Posterior cingulate gyrus (tissue), 11 donors: Measurements from ENCODE around the gene GRPEL1.
"Not testable (repeated sequence)": the region's sequence is repeated elsewhere in the genome, so short reads cannot be mapped to it uniquely, and the experiment has no call there.

ENCODE experiments used
- DNase-seq, 10 donors: peaks; one replicate each; pipeline versions ENCODE4 v3.0.0 to v3.0.0-alpha.2; 2020 to 2021; ENCODE audit warnings: mixed read lengths in 3 of 10
- intact Hi-C: fragments of 100-400 bp; cut with DNase I; formaldehyde crosslinking; loops from one replicate; pipeline ENCODE4 v1.15.1; 2023

Gene GRPEL1

DNA sequence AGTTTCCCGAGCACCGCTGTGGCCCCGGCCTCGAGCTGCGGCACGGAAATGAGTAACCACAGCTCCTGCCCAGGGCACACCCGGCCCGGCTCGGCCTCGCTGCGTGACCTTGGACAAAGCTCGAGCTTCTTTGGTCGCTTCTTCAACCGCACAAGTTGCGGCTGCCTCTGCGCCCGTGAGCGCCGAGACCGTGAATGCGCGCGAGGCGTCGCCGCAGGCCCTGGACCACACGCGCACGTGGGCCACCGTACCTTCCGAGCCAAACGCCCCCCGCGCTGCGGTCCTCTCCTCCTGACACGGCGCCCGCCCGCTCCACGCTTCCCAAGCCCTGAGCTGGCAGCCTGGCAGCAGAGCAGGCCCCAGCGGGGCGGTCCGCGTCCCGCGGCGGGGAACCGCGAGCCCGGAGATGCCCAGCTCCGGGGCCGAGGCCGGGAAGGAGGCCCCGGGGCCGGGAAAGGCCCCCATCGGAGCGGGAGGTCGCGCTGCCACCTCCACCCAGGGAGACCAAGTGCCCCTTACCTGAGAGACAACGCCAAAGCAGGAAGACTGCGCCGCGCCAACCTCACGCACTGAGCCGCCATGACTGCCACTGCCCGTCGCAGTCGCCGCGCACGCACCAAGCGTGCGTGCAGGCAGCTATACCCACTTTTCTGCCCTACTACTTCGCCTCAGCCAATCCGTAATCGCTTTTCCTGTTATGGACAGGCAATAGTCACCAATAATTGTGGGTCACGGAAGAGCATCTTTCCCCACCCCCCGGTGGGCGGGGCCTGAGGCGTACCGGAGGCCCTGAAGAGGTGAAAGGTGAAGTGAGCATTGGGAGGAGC, at the start of gene GRPEL1:
Gene GRPEL1, minus strand, starts transcription at position 613 of the 827 bp plus-strand sequence. Its CDS starts 32 bp downstream, at position 581.
- intact Hi-C loops = loop anchor here (1.0 to 10.0 kb wide), 3 partner anchors 24 to 283 kb away; partner anchors contain the start of genes KIAA0232, TADA2B and TBC1D14
- DNase-seq = peak; percentile 98 to 100 (median 99)

DNA sequence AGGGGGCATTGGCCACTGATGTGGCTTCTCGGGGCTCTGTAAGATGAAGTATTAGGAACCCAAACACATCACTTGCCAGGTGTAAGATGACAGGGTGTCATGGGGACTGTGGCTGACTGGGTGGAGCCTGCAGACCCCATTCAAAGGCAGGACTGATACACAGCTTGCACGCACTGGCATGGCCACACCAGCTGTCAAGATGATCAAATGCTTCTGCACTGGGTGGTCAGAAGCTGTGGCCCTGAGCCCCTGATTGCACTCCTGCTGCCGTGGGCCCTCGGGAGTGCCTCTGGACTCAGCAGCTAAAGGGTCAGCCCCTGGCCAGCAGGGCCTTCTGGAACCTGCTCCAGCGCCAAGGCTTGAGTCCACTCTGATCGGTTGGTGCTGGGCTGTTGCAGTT, 48.8 kb upstream of the GRPEL1 start:
- intact Hi-C loops = no loop called here
- DNase-seq = peak in 1 of 10 donors; percentile 67

GRCh38 chr4:7115557-7116340, 47.9 kb upstream of the GRPEL1 start:
- intact Hi-C loops = no loop called here

DNA sequence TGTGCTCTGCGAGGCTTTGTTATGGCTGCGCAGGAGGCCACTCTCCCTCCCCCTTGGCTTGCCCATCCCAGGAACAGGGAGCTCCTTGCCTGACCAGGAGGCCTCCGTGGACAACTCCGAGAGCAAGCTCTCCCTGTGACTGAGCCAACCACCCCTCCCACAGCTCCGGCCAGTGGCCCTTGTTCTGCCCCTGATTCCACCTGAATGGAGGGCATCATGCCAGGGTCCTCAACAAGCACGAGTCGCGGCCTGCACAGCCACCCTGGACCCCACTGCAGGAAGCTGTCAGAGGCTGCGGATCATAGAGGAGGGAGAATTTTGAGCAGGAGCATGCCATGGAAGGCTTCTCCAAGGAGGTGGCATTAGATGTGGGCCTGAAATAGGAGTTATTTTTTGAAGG, 44.8 kb upstream of the GRPEL1 start:
- intact Hi-C loops = no loop called here
- DNase-seq = peak in 1 of 10 donors; percentile 47

More at GRCh38 chr4:7115557-7116340, 47.9 kb upstream of the GRPEL1 start:
- DNase-seq = peak in 3 of 10 donors; percentile 25 to 73 (median 63)

DNA sequence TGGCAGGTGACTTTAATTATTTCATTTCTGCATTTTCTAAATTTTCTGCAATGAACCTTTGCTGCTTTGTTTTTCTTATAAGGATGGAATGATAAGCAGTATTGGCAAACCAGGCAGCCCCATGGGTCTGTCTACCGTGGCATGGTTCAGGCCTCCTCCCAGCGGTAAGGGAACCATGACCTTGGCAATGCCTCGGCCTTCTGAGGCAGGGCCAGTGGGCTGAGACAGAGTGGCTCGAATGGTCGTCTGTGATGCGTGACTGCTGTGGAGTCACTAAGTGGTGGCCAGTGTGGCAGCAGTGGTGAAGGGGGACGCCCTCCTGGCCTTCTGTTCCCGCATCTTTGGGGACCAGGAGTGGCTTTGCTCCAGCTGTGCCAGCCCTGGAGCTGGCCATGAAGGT, 43.6 kb upstream of the GRPEL1 start:
- intact Hi-C loops = no loop called here
- peak in 1 of 10 donors; percentile 59 for DNase-seq

GRCh38 chr4:7110546-7110945, 42.7 kb upstream of the GRPEL1 start:
- intact Hi-C loops = no loop called here
- peak in 1 of 10 donors; percentile 14 for DNase-seq

- intact Hi-C loops = loop anchor here (10.0 kb wide), 1 partner anchor 186 kb away; no protein-coding TSS in a partner anchor
- DNase-seq = no peak
Observed at GRCh38 chr4:7109169-7109568, 41.3 kb upstream of the GRPEL1 start.

GRCh38 chr4:7108660-7109059, 40.8 kb upstream of the GRPEL1 start:
- intact Hi-C loops = loop anchor here (10.0 kb wide), 1 partner anchor 186 kb away; no protein-coding TSS in a partner anchor
- DNase-seq = peak in 2 of 10 donors; percentile 42 to 66

GRCh38 chr4:7108046-7108625, 40.3 kb upstream of the GRPEL1 start:
- intact Hi-C loops = loop anchor here (10.0 kb wide), 1 partner anchor 187 kb away; no protein-coding TSS in a partner anchor
- peak in 2 of 10 donors; percentile 34 to 60 for DNase-seq

DNA sequence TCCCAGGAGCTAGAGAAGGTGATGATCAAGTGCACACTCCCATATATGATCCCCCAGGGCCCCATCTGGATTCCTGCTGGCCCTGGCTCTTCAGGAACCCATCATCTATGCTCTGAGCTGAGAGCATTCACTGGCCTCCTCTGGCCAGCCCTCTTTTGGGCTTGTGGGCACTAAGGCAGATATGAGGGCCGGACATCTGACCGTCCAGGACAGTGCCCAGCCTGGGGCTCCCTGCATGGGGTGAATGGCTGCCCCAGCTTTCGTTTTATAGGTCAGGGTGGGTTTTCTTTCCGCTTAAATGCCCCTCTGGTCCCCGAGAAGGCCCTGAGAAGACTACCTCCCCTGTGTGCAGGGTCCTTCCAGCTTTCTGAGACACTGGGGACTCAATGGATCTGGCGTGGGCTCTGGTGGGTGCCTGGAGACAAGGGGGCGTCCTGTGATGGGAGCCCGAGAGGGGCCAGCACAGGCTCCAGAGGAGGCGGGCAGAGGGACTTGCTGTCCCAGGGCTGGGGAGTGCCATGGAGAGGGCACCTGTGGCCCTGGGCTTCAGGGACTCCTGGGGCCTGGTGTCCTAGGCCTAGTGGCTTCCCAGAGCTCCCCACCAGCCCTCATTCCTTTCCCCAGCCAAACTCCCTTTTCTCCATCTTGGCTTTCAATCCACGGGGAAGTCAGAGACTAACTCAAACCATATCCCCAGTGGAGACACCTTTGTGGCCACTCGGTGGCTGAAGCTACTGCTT, 39.5 kb upstream of the GRPEL1 start:
- peak in 2 of 10 donors; percentile 63 to 72 for DNase-seq
- intact Hi-C loops = loop anchor here (10.0 kb wide), 1 partner anchor 187 kb away; no protein-coding TSS in a partner anchor

GRCh38 chr4:7105276-7105675, 37.4 kb upstream of the GRPEL1 start:
- intact Hi-C loops = loop anchor here (10.0 kb wide), 1 partner anchor 190 kb away; no protein-coding TSS in a partner anchor
- DNase-seq = peak in 1 of 10 donors; percentile 74

GRCh38 chr4:7104366-7105031, 36.6 kb upstream of the GRPEL1 start:
- peak in 1 of 10 donors; percentile 68 for DNase-seq

DNA sequence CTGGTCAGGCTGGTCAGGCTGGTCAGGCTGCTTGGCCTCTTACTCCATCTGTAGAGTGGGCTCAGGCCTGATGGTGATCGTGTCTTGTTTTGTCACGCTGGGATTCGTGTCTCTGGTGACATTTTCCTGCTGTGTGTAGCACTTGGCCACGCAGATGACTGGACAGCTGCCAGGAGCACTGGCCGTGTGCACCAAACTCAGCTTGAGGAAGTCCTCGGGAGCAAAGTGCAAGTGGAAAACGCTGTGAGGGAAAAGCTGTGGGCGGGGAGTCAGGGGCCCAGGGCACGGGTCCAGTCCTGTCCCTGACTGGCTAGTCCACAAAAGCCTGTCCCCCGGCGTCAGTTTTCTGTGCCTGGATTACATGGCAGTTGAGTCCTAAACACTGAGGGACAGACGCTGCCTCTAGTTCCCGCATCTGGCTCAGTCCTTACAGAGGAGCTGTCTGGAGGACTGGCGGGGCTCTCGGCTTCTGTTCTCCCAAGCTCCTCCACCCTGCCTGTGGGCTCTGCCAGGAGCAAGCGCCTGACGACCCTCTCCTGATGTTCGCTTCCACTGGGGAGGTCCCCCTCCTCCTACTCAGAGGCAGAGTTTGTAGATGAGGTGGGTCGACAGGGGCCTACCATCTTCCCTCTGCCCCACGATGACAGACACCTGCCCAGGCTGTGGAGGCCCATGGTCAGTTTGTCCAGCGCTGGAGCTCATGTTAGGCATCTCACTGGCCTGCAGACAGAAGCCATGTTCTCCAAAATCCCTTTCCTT, 35.9 kb upstream of the GRPEL1 start:
- peak in 9 of 10 donors; percentile 33 to 92 (median 52) for DNase-seq
- intact Hi-C loops = loop anchor here (10.0 kb wide), 1 partner anchor 191 kb away; no protein-coding TSS in a partner anchor

More at GRCh38 chr4:7104366-7105031, 36.6 kb upstream of the GRPEL1 start:
- intact Hi-C loops = loop anchor here (10.0 kb wide), 1 partner anchor 190 kb away; no protein-coding TSS in a partner anchor

DNA sequence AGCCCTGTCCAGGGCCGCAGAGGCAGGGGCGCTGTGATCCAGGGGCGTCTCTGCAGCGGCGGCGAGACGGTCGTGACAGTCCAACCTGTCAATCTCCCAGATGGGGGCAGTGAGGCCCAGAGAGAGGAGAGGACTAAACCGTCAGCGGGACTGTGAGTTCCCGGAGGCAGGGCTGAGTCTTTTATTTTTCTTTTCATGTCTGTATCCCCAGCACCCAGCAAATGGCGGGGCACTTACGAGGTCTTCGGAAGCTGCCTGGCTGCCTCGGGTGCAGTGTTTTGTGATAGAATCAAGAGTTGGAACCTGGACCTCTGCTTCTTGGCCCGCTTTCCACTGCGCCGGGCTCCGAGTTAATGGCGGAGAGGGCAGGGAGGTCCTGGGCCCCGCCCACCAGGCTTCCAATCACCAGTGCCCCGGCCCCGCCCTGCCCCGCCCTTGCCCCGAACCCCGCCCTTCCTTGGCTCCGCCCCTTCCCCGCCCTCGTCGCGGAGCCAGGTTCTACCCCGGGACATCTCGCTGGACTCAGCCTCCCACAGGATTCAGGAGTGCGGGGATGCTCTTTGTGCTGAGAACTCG, 35.3 kb upstream of the GRPEL1 start:
- intact Hi-C loops = loop anchor here (10.0 kb wide), 1 partner anchor 192 kb away; no protein-coding TSS in a partner anchor
- peak; percentile 68 to 98 (median 80) for DNase-seq

- DNase-seq = not testable (repeated sequence)
- intact Hi-C loops = loop anchor here (10.0 kb wide), 1 partner anchor 192 kb away; no protein-coding TSS in a partner anchor
Observed at GRCh38 chr4:7102516-7102909, 34.6 kb upstream of the GRPEL1 start.

GRCh38 chr4:7101692-7102515, 34.0 kb upstream of the GRPEL1 start:
- DNase-seq = peak; percentile 74 to 98 (median 81)
- intact Hi-C loops = loop anchor here (10.0 kb wide), 1 partner anchor 193 kb away; no protein-coding TSS in a partner anchor

DNA sequence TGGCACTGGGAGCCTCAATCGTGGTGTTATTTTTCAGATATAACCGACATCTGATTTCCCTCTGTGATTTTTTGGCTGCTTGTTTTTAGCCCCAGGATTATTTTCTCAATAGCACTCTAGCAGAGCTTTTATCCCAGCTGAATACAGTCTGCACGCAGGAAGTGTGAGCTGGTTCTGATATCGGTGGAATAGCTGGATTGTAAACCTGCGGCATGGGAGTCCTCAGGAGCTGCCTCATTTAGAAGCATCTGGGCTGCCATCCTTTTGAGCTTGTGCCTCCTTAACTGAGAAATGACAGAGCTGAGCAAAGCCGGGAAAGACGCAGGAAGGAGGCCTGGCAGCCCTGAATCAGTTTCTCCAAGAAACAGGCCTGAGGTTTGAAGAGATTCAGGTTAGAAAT, 28.4 kb upstream of the GRPEL1 start:
- peak in 1 of 10 donors; percentile 67 for DNase-seq

More for the DNA sequence above, 28.4 kb upstream of the GRPEL1 start:
- intact Hi-C loops = no loop called here
